NCI-H345 treated with DMSO at 0.1 percent for 48 hours (cell line): ENCODE data around the gene HNRNPUL1.
"Not testable (repeated sequence)": the region's sequence is repeated elsewhere in the genome, so short reads cannot be mapped to it uniquely, and the experiment has no call there.

Experiments
- DNase-seq: peaks from one replicate; lab custom pipeline; 2025; ENCODE audit not compliant: unreplicated experiment; lab: John Stamatoyannopoulos, UW

The HNRNPUL1 gene

GRCh38 chr19:41263850-41264580, at the start of gene HNRNPUL1:
Gene HNRNPUL1, plus strand, starts transcription at chr19:41264372. Its CDS starts 132 bp downstream, at chr19:41264504.
- DNase-seq = peak; percentile 97

- DNase-seq = no peak
These were observed 46.4 kb upstream of the HNRNPUL1 start for GRCh38 chr19:41217741-41218140.

- DNase-seq = no peak
These were observed 45.9 kb upstream of the HNRNPUL1 start for GRCh38 chr19:41218249-41218614.

GRCh38 chr19:41218615-41219507, 45.3 kb upstream of the HNRNPUL1 start, which contains the start of gene AXL:
Gene AXL, plus strand, starts transcription at chr19:41219223. Its CDS starts 170 bp downstream, at chr19:41219393.
- no peak for DNase-seq

- no peak for DNase-seq
These were observed 44.1 kb upstream of the HNRNPUL1 start for GRCh38 chr19:41219924-41220567.

- DNase-seq = no peak
These were observed 43.4 kb upstream of the HNRNPUL1 start for GRCh38 chr19:41220811-41221210.

- no peak for DNase-seq
These were observed 42.5 kb upstream of the HNRNPUL1 start for GRCh38 chr19:41221514-41222205.

- DNase-seq = no peak
These were observed 41.9 kb upstream of the HNRNPUL1 start for GRCh38 chr19:41222240-41222639.

GRCh38 chr19:41223431-41224234, 40.5 kb upstream of the HNRNPUL1 start:
- DNase-seq = no peak

- DNase-seq = no peak
These were observed 39.5 kb upstream of the HNRNPUL1 start for GRCh38 chr19:41224632-41225031.

- no peak for DNase-seq
These were observed 38.7 kb upstream of the HNRNPUL1 start for GRCh38 chr19:41225238-41226052.

GRCh38 chr19:41226053-41226873, 37.9 kb upstream of the HNRNPUL1 start:
- DNase-seq = no peak

- DNase-seq = no peak
These were observed 37.2 kb upstream of the HNRNPUL1 start for GRCh38 chr19:41226874-41227390.

- DNase-seq = no peak
These were observed 35.7 kb upstream of the HNRNPUL1 start for GRCh38 chr19:41228486-41228885.

- not testable (repeated sequence) for DNase-seq
These were observed 34.8 kb upstream of the HNRNPUL1 start for GRCh38 chr19:41229338-41229737.

- no peak for DNase-seq
These were observed 33.9 kb upstream of the HNRNPUL1 start for GRCh38 chr19:41230067-41230857.

- DNase-seq = no peak
These were observed 31.5 kb upstream of the HNRNPUL1 start for GRCh38 chr19:41232686-41233085.
